RKO (cell line): ENCODE data around the gene CYB5R3.
"Not testable (repeated sequence)": the region's sequence is repeated elsewhere in the genome, so short reads cannot be mapped to it uniquely, and the experiment has no call there.

ENCODE experiments used
- DNase-seq: peaks from one replicate; pipeline ENCODE4 v3.0.0-alpha.2; 2016; ENCODE audit warnings: low spot score

CYB5R3 gene

GRCh38 chr22:42602470-42602869, 46.7 kb downstream of the CYB5R3 start:
- DNase-seq, result no peak

GRCh38 chr22:42601879-42602465, 47.2 kb downstream of the CYB5R3 start:
- DNase-seq, result no peak

- DNase-seq, result no peak
Observed at GRCh38 chr22:42596863-42597530, 52.2 kb downstream of the CYB5R3 start.

GRCh38 chr22:42596336-42596735, 52.9 kb downstream of the CYB5R3 start:
- no peak for DNase-seq

- DNase-seq, result no peak
Observed at GRCh38 chr22:42595434-42595833, 53.8 kb downstream of the CYB5R3 start.

GRCh38 chr22:42591987-42592386, 57.2 kb downstream of the CYB5R3 start:
- no peak for DNase-seq

- DNase-seq, result no peak
Observed at GRCh38 chr22:42587588-42588175, 61.5 kb downstream of the CYB5R3 start.

GRCh38 chr22:42586381-42586780, 62.8 kb downstream of the CYB5R3 start:
- DNase-seq, result no peak

- no peak for DNase-seq
Observed at GRCh38 chr22:42585096-42585495, 64.1 kb downstream of the CYB5R3 start.

GRCh38 chr22:42584364-42584940, 64.7 kb downstream of the CYB5R3 start:
- DNase-seq, result no peak

GRCh38 chr22:42582987-42583386, 66.2 kb downstream of the CYB5R3 start:
- DNase-seq, result no peak

- peak; percentile 82 for DNase-seq
Observed at GRCh38 chr22:42581762-42582716, 67.2 kb downstream of the CYB5R3 start.

- not testable (repeated sequence) for DNase-seq
Observed at GRCh38 chr22:42581194-42581761, 67.9 kb downstream of the CYB5R3 start.

- DNase-seq, result not testable (repeated sequence)
Observed at GRCh38 chr22:42580040-42580439, 69.2 kb downstream of the CYB5R3 start.

GRCh38 chr22:42577623-42578240, 71.5 kb downstream of the CYB5R3 start:
- no peak for DNase-seq

- not testable (repeated sequence) for DNase-seq
Observed at GRCh38 chr22:42577141-42577540, 72.1 kb downstream of the CYB5R3 start.

GRCh38 chr22:42575996-42576574, 73.1 kb downstream of the CYB5R3 start:
- DNase-seq, result not testable (repeated sequence)

GRCh38 chr22:42574468-42574867, 74.7 kb downstream of the CYB5R3 start:
- DNase-seq, result not testable (repeated sequence)

GRCh38 chr22:42574046-42574445, 75.1 kb downstream of the CYB5R3 start:
- not testable (repeated sequence) for DNase-seq

- DNase-seq, result not testable (repeated sequence)
Observed at GRCh38 chr22:42571068-42571467, 78.1 kb downstream of the CYB5R3 start.

- DNase-seq, result not testable (repeated sequence)
Observed at GRCh38 chr22:42570580-42570979, 78.6 kb downstream of the CYB5R3 start.
